ENCODE measurements around the gene VPS26C. TPM values are rescaled to one million over a fixed set of nuclear protein-coding genes. Genes with fewer than 3 reads are reported as not detected.

Gene VPS26C
- total and polyA plus RNA-seq, 9 donors: 25.9 to 30.7 (median 28.7) TPM

GRCh38 chr21:37249112-37249904, 17.8 kb downstream of the VPS26C start:
- H3K27me3 ChIP-seq (ENCODE audit: control insufficient read depth, insufficient read depth, low read length): no peaks in the 10 kb centered on the region
- no peak for DNase-seq
- H3K4me3 ChIP-seq (ENCODE audit: low read length): no peak overlapping the region
- WGBS (ENCODE audit: insufficient coverage): no CpG with 5 or more reads among the region's 3 CpGs
- no peaks in the 10 kb centered on the region for H3K9me3 ChIP-seq (replicated peaks; ENCODE audit: control insufficient read depth, low read depth, low read length)
- no peak overlapping the region for H3K27ac ChIP-seq (ENCODE audit: low read length)
- peaks cover 4% of the 10 kb centered on the region for H3K36me3 ChIP-seq (ENCODE audit: control insufficient read depth, insufficient read depth, low read length)
- peaks cover 2% of the 10 kb centered on the region for H3K4me1 ChIP-seq (ENCODE audit: control insufficient read depth, insufficient read depth, low read length)

GRCh38 chr21:37248298-37248697, 18.8 kb downstream of the VPS26C start:
- no peak for DNase-seq
- no peak overlapping the region for H3K27ac ChIP-seq (ENCODE audit: low read length)
- H3K27me3 ChIP-seq (ENCODE audit: control insufficient read depth, insufficient read depth, low read length): no peaks in the 10 kb centered on the region
- H3K4me3 ChIP-seq (ENCODE audit: low read length): no peak overlapping the region
- H3K9me3 ChIP-seq (replicated peaks; ENCODE audit: control insufficient read depth, low read depth, low read length): no peaks in the 10 kb centered on the region
- no CpG with 5 or more reads among the region's 1 CpG for WGBS (ENCODE audit: insufficient coverage)
- H3K4me1 ChIP-seq (ENCODE audit: control insufficient read depth, insufficient read depth, low read length): peaks cover 2% of the 10 kb centered on the region
- peaks cover 4% of the 10 kb centered on the region for H3K36me3 ChIP-seq (ENCODE audit: control insufficient read depth, insufficient read depth, low read length)

GRCh38 chr21:37245151-37245550, 22.0 kb downstream of the VPS26C start:
- WGBS (ENCODE audit: insufficient coverage): 69% methylated on average over 6 of the region's 8 CpGs

GRCh38 chr21:37244501-37245095, 22.5 kb downstream of the VPS26C start:
- Histone ChIP-seq H3K4me3 (ENCODE audit: low read length) (no peak overlapping the region), H3K36me3 (ENCODE audit: control insufficient read depth, insufficient read depth, low read length) (peaks cover 14% of the 10 kb centered on the region), H3K27ac (ENCODE audit: low read length) (no peak overlapping the region), H3K4me1 (ENCODE audit: control insufficient read depth, insufficient read depth, low read length) (peaks cover 2% of the 10 kb centered on the region), H3K27me3 (ENCODE audit: control insufficient read depth, insufficient read depth, low read length) (no peaks in the 10 kb centered on the region), H3K9me3 (replicated peaks; ENCODE audit: control insufficient read depth, low read depth, low read length) (no peaks in the 10 kb centered on the region)
- WGBS (ENCODE audit: insufficient coverage): 58% methylated on average over 6 of the region's 12 CpGs
- no peak for DNase-seq

More at GRCh38 chr21:37245151-37245550, 22.0 kb downstream of the VPS26C start:
- peaks cover 14% of the 10 kb centered on the region for H3K36me3 ChIP-seq (ENCODE audit: control insufficient read depth, insufficient read depth, low read length)
- peaks cover 2% of the 10 kb centered on the region for H3K4me1 ChIP-seq (ENCODE audit: control insufficient read depth, insufficient read depth, low read length)
- no peak overlapping the region for H3K27ac ChIP-seq (ENCODE audit: low read length)
- no peak for DNase-seq
- no peak overlapping the region for H3K4me3 ChIP-seq (ENCODE audit: low read length)
- no peaks in the 10 kb centered on the region for H3K9me3 ChIP-seq (replicated peaks; ENCODE audit: control insufficient read depth, low read depth, low read length)
- no peaks in the 10 kb centered on the region for H3K27me3 ChIP-seq (ENCODE audit: control insufficient read depth, insufficient read depth, low read length)

GRCh38 chr21:37243961-37244360, 23.2 kb downstream of the VPS26C start:
- no peak for DNase-seq
- H3K9me3 ChIP-seq (replicated peaks; ENCODE audit: control insufficient read depth, low read depth, low read length): no peaks in the 10 kb centered on the region
- no peaks in the 10 kb centered on the region for H3K27me3 ChIP-seq (ENCODE audit: control insufficient read depth, insufficient read depth, low read length)
- WGBS (ENCODE audit: insufficient coverage): 92% methylated on average over 2 of the region's 6 CpGs
- H3K27ac ChIP-seq (ENCODE audit: low read length): no peak overlapping the region
- peaks cover 2% of the 10 kb centered on the region for H3K4me1 ChIP-seq (ENCODE audit: control insufficient read depth, insufficient read depth, low read length)
- H3K36me3 ChIP-seq (ENCODE audit: control insufficient read depth, insufficient read depth, low read length): peaks cover 16% of the 10 kb centered on the region
- no peak overlapping the region for H3K4me3 ChIP-seq (ENCODE audit: low read length)

- no peak for DNase-seq
- Histone ChIP-seq H3K4me1 (ENCODE audit: control insufficient read depth, insufficient read depth, low read length) (peaks cover 2% of the 10 kb centered on the region), H3K27me3 (ENCODE audit: control insufficient read depth, insufficient read depth, low read length) (no peaks in the 10 kb centered on the region), H3K36me3 (ENCODE audit: control insufficient read depth, insufficient read depth, low read length) (peaks cover 20% of the 10 kb centered on the region), H3K4me3 (ENCODE audit: low read length) (no peak overlapping the region), H3K27ac (ENCODE audit: low read length) (no peak overlapping the region), H3K9me3 (replicated peaks; ENCODE audit: control insufficient read depth, low read depth, low read length) (no peaks in the 10 kb centered on the region)
- WGBS (ENCODE audit: insufficient coverage): no CpG with 5 or more reads among the region's 7 CpGs
Measured at GRCh38 chr21:37241426-37241825, 25.7 kb downstream of the VPS26C start.

- peaks cover 20% of the 10 kb centered on the region for H3K36me3 ChIP-seq (ENCODE audit: control insufficient read depth, insufficient read depth, low read length)
- peaks cover 2% of the 10 kb centered on the region for H3K4me1 ChIP-seq (ENCODE audit: control insufficient read depth, insufficient read depth, low read length)
- H3K4me3 ChIP-seq (ENCODE audit: low read length): no peak overlapping the region
- H3K27me3 ChIP-seq (ENCODE audit: control insufficient read depth, insufficient read depth, low read length): no peaks in the 10 kb centered on the region
- H3K9me3 ChIP-seq (replicated peaks; ENCODE audit: control insufficient read depth, low read depth, low read length): no peaks in the 10 kb centered on the region
- DNase-seq: no peak
- 73% methylated on average over 3 of the region's 8 CpGs for WGBS (ENCODE audit: insufficient coverage)
- no peak overlapping the region for H3K27ac ChIP-seq (ENCODE audit: low read length)
Measured at GRCh38 chr21:37240978-37241377, 26.2 kb downstream of the VPS26C start.

GRCh38 chr21:37237764-37238163, 29.4 kb downstream of the VPS26C start:
- no peaks in the 10 kb centered on the region for H3K27me3 ChIP-seq (ENCODE audit: control insufficient read depth, insufficient read depth, low read length)
- no peak overlapping the region for H3K27ac ChIP-seq (ENCODE audit: low read length)
- DNase-seq: no peak
- H3K9me3 ChIP-seq (replicated peaks; ENCODE audit: control insufficient read depth, low read depth, low read length): no peaks in the 10 kb centered on the region
- peaks cover 28% of the 10 kb centered on the region for H3K36me3 ChIP-seq (ENCODE audit: control insufficient read depth, insufficient read depth, low read length)
- WGBS (ENCODE audit: insufficient coverage): 68% methylated on average over 3 of the region's 4 CpGs
- no peak overlapping the region for H3K4me3 ChIP-seq (ENCODE audit: low read length)
- no peaks in the 10 kb centered on the region for H3K4me1 ChIP-seq (ENCODE audit: control insufficient read depth, insufficient read depth, low read length)

- Histone ChIP-seq H3K27me3 (ENCODE audit: control insufficient read depth, insufficient read depth, low read length) (no peaks in the 10 kb centered on the region), H3K4me3 (ENCODE audit: low read length) (no peak overlapping the region), H3K27ac (ENCODE audit: low read length) (no peak overlapping the region), H3K4me1 (ENCODE audit: control insufficient read depth, insufficient read depth, low read length) (no peaks in the 10 kb centered on the region), H3K36me3 (ENCODE audit: control insufficient read depth, insufficient read depth, low read length) (peaks cover 32% of the 10 kb centered on the region), H3K9me3 (replicated peaks; ENCODE audit: control insufficient read depth, low read depth, low read length) (no peaks in the 10 kb centered on the region)
- WGBS (ENCODE audit: insufficient coverage): 94% methylated on average over 2 of the region's 2 CpGs
- no peak for DNase-seq
Measured at GRCh38 chr21:37237346-37237745, 29.8 kb downstream of the VPS26C start.

GRCh38 chr21:37233551-37234146, 33.5 kb downstream of the VPS26C start:
- no peak overlapping the region for H3K27ac ChIP-seq (ENCODE audit: low read length)
- H3K36me3 ChIP-seq (ENCODE audit: control insufficient read depth, insufficient read depth, low read length): peaks cover 44% of the 10 kb centered on the region
- no peaks in the 10 kb centered on the region for H3K4me1 ChIP-seq (ENCODE audit: control insufficient read depth, insufficient read depth, low read length)
- H3K9me3 ChIP-seq (replicated peaks; ENCODE audit: control insufficient read depth, low read depth, low read length): no peaks in the 10 kb centered on the region
- H3K4me3 ChIP-seq (ENCODE audit: low read length): no peak overlapping the region
- no peak for DNase-seq
- H3K27me3 ChIP-seq (ENCODE audit: control insufficient read depth, insufficient read depth, low read length): no peaks in the 10 kb centered on the region
- 97% methylated on average over 9 of the region's 9 CpGs for WGBS (ENCODE audit: insufficient coverage)

Measured in muscle of leg (tissue), 11 donors.